Smooth muscle cell (in vitro differentiated cells): ENCODE measurements around the gene NRP2. TPM values are rescaled to one million over a fixed set of nuclear protein-coding genes. Genes with fewer than 3 reads are reported as not detected.

Experiments
- DNase-seq: peaks from one replicate; lab custom pipeline; 2025; ENCODE audit not compliant: unreplicated experiment; lab: John Stamatoyannopoulos, UW
- H2AFZ ChIP-seq: fragments of 200-600 bp; sonication (generic); 2 replicates; pipeline ENCODE4 v1.6.0; 2016; ENCODE audit warnings: antibody characterized with exemption, low read depth, mild to moderate bottlenecking
- H3F3A ChIP-seq: fragments of 200-600 bp; sonication (generic); 2 replicates; pipeline ENCODE4 v1.6.0; 2017; ENCODE audit warnings: antibody characterized with exemption, low read depth
- H3K27ac ChIP-seq: fragments of 200-600 bp; sonication (generic); 2 replicates; pipeline ENCODE4 v1.5.1; 2016; ENCODE audit warnings: low read depth, mild to moderate bottlenecking
- H3K27me3 ChIP-seq: fragments of 200-600 bp; sonication (generic); 2 replicates; pipeline ENCODE4 v1.6.1; 2016; ENCODE audit warnings: low read depth, mild to moderate bottlenecking
- H3K36me3 ChIP-seq: fragments of 200-600 bp; sonication (generic); 2 replicates; pipeline ENCODE4 v1.5.1; 2016; ENCODE audit warnings: low read depth
- H3K4me1 ChIP-seq: fragments of 200-600 bp; sonication (generic); 2 replicates; pipeline ENCODE4 v1.5.1; 2016; ENCODE audit warnings: low read depth
- H3K4me2 ChIP-seq: fragments of 200-600 bp; sonication (generic); 2 replicates; pipeline ENCODE4 v1.6.0; 2016; ENCODE audit warnings: mild to moderate bottlenecking
- H3K4me3 ChIP-seq: fragments of 200-600 bp; sonication (generic); 2 replicates; pipeline ENCODE4 v1.5.1; 2016; ENCODE audit warnings: mild to moderate bottlenecking
- H3K79me2 ChIP-seq: fragments of 200-600 bp; sonication (generic); 2 replicates; pipeline ENCODE4 v1.6.0; 2016; ENCODE audit warnings: low read depth, mild to moderate bottlenecking
- H3K9ac ChIP-seq: fragments of 200-600 bp; sonication (generic); 2 replicates; pipeline ENCODE4 v1.6.0; 2016; ENCODE audit warnings: low read depth
- H3K9me3 ChIP-seq: fragments of 200-600 bp; sonication (generic); replicated peaks from 2 replicates; pipeline ENCODE4 v1.5.1; 2016; ENCODE audit warnings: low read depth
- H4K20me1 ChIP-seq: fragments of 200-600 bp; sonication (generic); 2 replicates; pipeline ENCODE4 v1.6.0; 2016; ENCODE audit warnings: low read depth
- CTCF ChIP-seq: fragments of 200-600 bp; sonication (generic); IDR thresholded peaks from 2 replicates; pipeline ENCODE4 v1.5.1; 2017; ENCODE audit warnings: borderline replicate concordance, mild to moderate bottlenecking, antibody characterized with exemption; ENCODE audit not compliant: insufficient read depth, poor library complexity, severe bottlenecking
- whole genome bisulfite sequencing: methylation state at CpG from one replicate; pipeline ENCODE4 v1.1.7; 2016; ENCODE audit warnings: low lambda C conversion rate; 5-methylcytosine and 5-hydroxymethylcytosine counted together
- polyA plus RNA-seq: library from polyadenylated mRNA; unstranded; fragments of >200 nt; fragmentation: Nextera tagmentation; extraction: Ambion mirVana; gene quantifications from 2 replicates; pipeline ENCODE4 v1.2.1, GENCODE V29; 2016
- total RNA-seq: library from RNA; depleted of rRNA; stranded (reverse); fragments of >200 nt; gene quantifications from 2 replicates; pipeline ENCODE4 v1.2.3, GENCODE V29; 2014

The NRP2 gene
- total and polyA plus RNA-seq, 2 experiments from 2014 or later = 58.4 to 96.1 TPM

GRCh38 chr2:205702576-205702975, 20.3 kb downstream of the NRP2 start:
- Histone ChIP-seq H3K9me3 (no peaks in the 10 kb centered on the region), H3K27ac (peak overlapping the region; percentile 97), H3K4me1 (peaks cover 80% of the 10 kb centered on the region), H2AFZ (no peak overlapping the region), H3K27me3 (no peaks in the 10 kb centered on the region), H3K9ac (peak overlapping the region; percentile 81), H3F3A (peaks cover 57% of the 10 kb centered on the region), H3K36me3 (no peaks in the 10 kb centered on the region), H3K79me2 (peaks cover 21% of the 10 kb centered on the region), H3K4me3 (no peak overlapping the region), H4K20me1 (no peaks in the 10 kb centered on the region), H3K4me2 (peak overlapping the region; percentile 13)
- no peak for TF ChIP-seq CTCF
- WGBS = 22% methylated on average over 1 of the region's 1 CpG
- no peak for DNase-seq

GRCh38 chr2:205703471-205704126, 21.3 kb downstream of the NRP2 start:
- WGBS = 95% methylated on average over 8 of the region's 8 CpGs
- no peaks in the 10 kb centered on the region for H3K9me3 ChIP-seq
- H3K79me2 ChIP-seq = peaks cover 23% of the 10 kb centered on the region
- peak overlapping the region; percentile 95 for H3K27ac ChIP-seq
- no peaks in the 10 kb centered on the region for H3K27me3 ChIP-seq
- peaks cover 51% of the 10 kb centered on the region for H3F3A ChIP-seq
- no peak overlapping the region for H2AFZ ChIP-seq
- TF ChIP-seq CTCF = no peak
- no peak overlapping the region for H3K4me2 ChIP-seq
- H3K4me1 ChIP-seq = peaks cover 74% of the 10 kb centered on the region
- no peaks in the 10 kb centered on the region for H4K20me1 ChIP-seq
- no peak overlapping the region for H3K4me3 ChIP-seq
- no peak for DNase-seq
- H3K9ac ChIP-seq = no peak overlapping the region
- H3K36me3 ChIP-seq = no peaks in the 10 kb centered on the region

- H3K36me3 ChIP-seq = no peaks in the 10 kb centered on the region
- H3K9ac ChIP-seq = no peak overlapping the region
- peaks cover 69% of the 10 kb centered on the region for H3K4me1 ChIP-seq
- peaks cover 46% of the 10 kb centered on the region for H3F3A ChIP-seq
- WGBS = 58% methylated on average over 9 of the region's 9 CpGs
- no peak for TF ChIP-seq CTCF
- peak overlapping the region; percentile 95 for H3K27ac ChIP-seq
- no peak for DNase-seq
- peak overlapping the region; percentile 10 for H3K4me2 ChIP-seq
- H3K79me2 ChIP-seq = peaks cover 26% of the 10 kb centered on the region
- H4K20me1 ChIP-seq = no peaks in the 10 kb centered on the region
- H3K4me3 ChIP-seq = no peak overlapping the region
- no peaks in the 10 kb centered on the region for H3K27me3 ChIP-seq
- no peaks in the 10 kb centered on the region for H3K9me3 ChIP-seq
- no peak overlapping the region for H2AFZ ChIP-seq
Measured at GRCh38 chr2:205704127-205704741, 21.9 kb downstream of the NRP2 start.
